HAP-1 (cell line): Measurements from ENCODE around the gene MYO1B.

Experiments used
- DNase-seq, 2 experiments: peaks; one replicate each; pipeline ENCODE4 v3.0.0-alpha.2; 2016 to 2020; ENCODE audit warnings: low spot score in 2 of 2
- H3K27me3 ChIP-seq: fragments of 250-450 bp; sonication (Bioruptor Pico); 2 replicates; pipeline ENCODE4 v1.5.1; 2020; ENCODE audit warnings: low read depth, mild to moderate bottlenecking, moderate library complexity
- H3K36me3 ChIP-seq: fragments of 250-450 bp; sonication (Bioruptor Pico); replicated peaks from 2 replicates; pipeline ENCODE4 v1.5.1; 2020; ENCODE audit warnings: mild to moderate bottlenecking
- H3K4me1 ChIP-seq: fragments of 250-450 bp; sonication (Bioruptor Pico); 2 replicates; pipeline ENCODE4 v1.5.1; 2020; ENCODE audit warnings: mild to moderate bottlenecking
- H3K4me3 ChIP-seq: fragments of 250-450 bp; sonication (Bioruptor Pico); 2 replicates; pipeline ENCODE4 v1.5.1; 2020; ENCODE audit warnings: mild to moderate bottlenecking, moderate library complexity
- H3K9me3 ChIP-seq: fragments of 250-450 bp; sonication (Bioruptor Pico); 2 replicates; pipeline ENCODE4 v1.5.1; 2020; ENCODE audit warnings: mild to moderate bottlenecking, moderate library complexity
- in situ Hi-C: fragments of 300-500 bp; cut with MboI; formaldehyde crosslinking; loops from 3 replicates; pipeline ENCODE4 v1.14.3; 2020; ENCODE audit warnings: low sequenced_read_pairs, inconsistent platforms, mixed read lengths

Gene MYO1B

GRCh38 chr2:191234376-191234775, 10.8 kb upstream of the MYO1B start:
- in situ Hi-C loops, result loop anchor here (25.0 kb wide), 1 partner anchor 278 kb away; no protein-coding TSS in a partner anchor
- Histone ChIP-seq H3K36me3 (no peaks in the 10 kb centered on the region), H3K9me3 (no peaks in the 10 kb centered on the region), H3K27me3 (no peaks in the 10 kb centered on the region), H3K4me3 (no peak overlapping the region), H3K4me1 (no peaks in the 10 kb centered on the region)
- DNase-seq, result no peak

GRCh38 chr2:191240871-191241270, 4.3 kb upstream of the MYO1B start:
- in situ Hi-C loops, result loop anchor here (25.0 kb wide), 1 partner anchor 271 kb away; no protein-coding TSS in a partner anchor
- H3K4me3 ChIP-seq, result no peak overlapping the region
- H3K9me3 ChIP-seq, result no peaks in the 10 kb centered on the region
- DNase-seq, result no peak
- H3K36me3 ChIP-seq, result no peaks in the 10 kb centered on the region
- no peaks in the 10 kb centered on the region for H3K27me3 ChIP-seq
- H3K4me1 ChIP-seq, result no peaks in the 10 kb centered on the region

GRCh38 chr2:191241418-191241817, 3.8 kb upstream of the MYO1B start:
- Histone ChIP-seq H3K9me3 (no peaks in the 10 kb centered on the region), H3K27me3 (no peaks in the 10 kb centered on the region), H3K4me3 (no peak overlapping the region), H3K36me3 (no peaks in the 10 kb centered on the region), H3K4me1 (no peaks in the 10 kb centered on the region)
- in situ Hi-C loops, result loop anchor here (25.0 kb wide), 1 partner anchor 271 kb away; no protein-coding TSS in a partner anchor
- DNase-seq, result no peak

GRCh38 chr2:191243154-191243553, 2.0 kb upstream of the MYO1B start:
- Histone ChIP-seq H3K27me3 (no peaks in the 10 kb centered on the region), H3K4me3 (no peak overlapping the region), H3K36me3 (no peaks in the 10 kb centered on the region), H3K9me3 (no peaks in the 10 kb centered on the region), H3K4me1 (0 out of 2 replicates have a peak, but pooled peaks cover 7% of the 10 kb centered on the region)
- in situ Hi-C loops, result loop anchor here (25.0 kb wide), 1 partner anchor 269 kb away; no protein-coding TSS in a partner anchor
- no peak for DNase-seq

- Histone ChIP-seq H3K9me3 (no peaks in the 10 kb centered on the region), H3K36me3 (no peaks in the 10 kb centered on the region), H3K4me1 (0 out of 2 replicates have a peak, but pooled peaks cover 7% of the 10 kb centered on the region), H3K27me3 (no peaks in the 10 kb centered on the region), H3K4me3 (no peak overlapping the region)
- no peak for DNase-seq
- in situ Hi-C loops, result loop anchor here (25.0 kb wide), 1 partner anchor 268 kb away; no protein-coding TSS in a partner anchor
Observed at GRCh38 chr2:191244350-191244749, 854 bp upstream of the MYO1B start.

- Histone ChIP-seq H3K36me3 (no peaks in the 10 kb centered on the region), H3K9me3 (no peaks in the 10 kb centered on the region), H3K4me1 (peaks cover 7% of the 10 kb centered on the region; the same call in 1 of the 2 replicates), H3K4me3 (peak overlapping the region; percentile 57), H3K27me3 (no peaks in the 10 kb centered on the region)
- in situ Hi-C loops, result loop anchor here (25.0 kb wide), 1 partner anchor 266 kb away; no protein-coding TSS in a partner anchor
- DNase-seq, result peak; percentile 72 to 92
Observed at GRCh38 chr2:191245869-191246531, 796 bp downstream of the MYO1B start.

- in situ Hi-C loops, result loop anchor here (25.0 kb wide), 1 partner anchor 265 kb away; no protein-coding TSS in a partner anchor
- DNase-seq, result no peak
- Histone ChIP-seq H3K9me3 (no peaks in the 10 kb centered on the region), H3K36me3 (no peaks in the 10 kb centered on the region), H3K4me1 (peaks cover 7% of the 10 kb centered on the region; the same call in 1 of the 2 replicates), H3K4me3 (peak overlapping the region; percentile 57), H3K27me3 (no peaks in the 10 kb centered on the region)
Observed at GRCh38 chr2:191246820-191247380, 1.7 kb downstream of the MYO1B start.

- H3K4me1 ChIP-seq, result peaks cover 7% of the 10 kb centered on the region; the same call in 1 of the 2 replicates
- H3K36me3 ChIP-seq, result no peaks in the 10 kb centered on the region
- H3K4me3 ChIP-seq, result no peak overlapping the region
- in situ Hi-C loops, result loop anchor here (25.0 kb wide), 1 partner anchor 265 kb away; no protein-coding TSS in a partner anchor
- no peaks in the 10 kb centered on the region for H3K9me3 ChIP-seq
- peak in 1 of 2 experiments; percentile 14 for DNase-seq
- no peaks in the 10 kb centered on the region for H3K27me3 ChIP-seq
Observed at GRCh38 chr2:191247381-191248057, 2.3 kb downstream of the MYO1B start.

- H3K9me3 ChIP-seq, result no peaks in the 10 kb centered on the region
- no peaks in the 10 kb centered on the region for H3K36me3 ChIP-seq
- peaks cover 7% of the 10 kb centered on the region; the same call in 1 of the 2 replicates for H3K4me1 ChIP-seq
- no peak overlapping the region for H3K4me3 ChIP-seq
- in situ Hi-C loops, result loop anchor here (25.0 kb wide), 1 partner anchor 263 kb away; no protein-coding TSS in a partner anchor
- DNase-seq, result no peak
- H3K27me3 ChIP-seq, result no peaks in the 10 kb centered on the region
Observed at GRCh38 chr2:191249156-191249813, 4.1 kb downstream of the MYO1B start.

- H3K4me1 ChIP-seq, result peaks cover 7% of the 10 kb centered on the region; the same call in 1 of the 2 replicates
- in situ Hi-C loops, result no loop called here
Observed at GRCh38 chr2:191250400-191250799, 5.2 kb downstream of the MYO1B start.

GRCh38 chr2:191250986-191251385, 5.8 kb downstream of the MYO1B start:
- H3K4me3 ChIP-seq, result no peak overlapping the region
- no peaks in the 10 kb centered on the region for H3K36me3 ChIP-seq
- DNase-seq, result no peak
- in situ Hi-C loops, result no loop called here
- no peaks in the 10 kb centered on the region for H3K9me3 ChIP-seq
- H3K27me3 ChIP-seq, result no peaks in the 10 kb centered on the region
- H3K4me1 ChIP-seq, result peaks cover 7% of the 10 kb centered on the region; the same call in 1 of the 2 replicates

More at GRCh38 chr2:191250400-191250799, 5.2 kb downstream of the MYO1B start:
- no peaks in the 10 kb centered on the region for H3K27me3 ChIP-seq
- H3K9me3 ChIP-seq, result no peaks in the 10 kb centered on the region
- H3K36me3 ChIP-seq, result no peaks in the 10 kb centered on the region
- no peak for DNase-seq
- H3K4me3 ChIP-seq, result no peak overlapping the region

- no peak for DNase-seq
- H3K27me3 ChIP-seq, result no peaks in the 10 kb centered on the region
- H3K36me3 ChIP-seq, result no peaks in the 10 kb centered on the region
- in situ Hi-C loops, result no loop called here
- H3K4me1 ChIP-seq, result no peaks in the 10 kb centered on the region; the same call in 1 of the 2 replicates
- H3K4me3 ChIP-seq, result no peak overlapping the region
- H3K9me3 ChIP-seq, result no peaks in the 10 kb centered on the region
Observed at GRCh38 chr2:191252699-191253098, 7.5 kb downstream of the MYO1B start.

GRCh38 chr2:191253476-191253875, 8.3 kb downstream of the MYO1B start:
- Histone ChIP-seq H3K4me3 (no peak overlapping the region), H3K9me3 (no peaks in the 10 kb centered on the region), H3K4me1 (no peaks in the 10 kb centered on the region; the same call in 1 of the 2 replicates), H3K27me3 (no peaks in the 10 kb centered on the region), H3K36me3 (no peaks in the 10 kb centered on the region)
- DNase-seq, result no peak
- in situ Hi-C loops, result no loop called here
